ENCODE data around the gene RPP40.
"Not testable (repeated sequence)": the region's sequence is repeated elsewhere in the genome, so short reads cannot be mapped to it uniquely, and the experiment has no call there.

Gene RPP40

GRCh38 chr6:5020142-5020541 lies 16.3 kb upstream of the RPP40 start:
- DNase-seq (ENCODE audit: low read depth, low spot score), result no peak

GRCh38 chr6:5014072-5014561 lies 10.3 kb upstream of the RPP40 start:
- no peak for DNase-seq (ENCODE audit: low read depth, low spot score)

GRCh38 chr6:5012519-5012918 lies 8.7 kb upstream of the RPP40 start:
- no peak for DNase-seq (ENCODE audit: low read depth, low spot score)

- no peak for DNase-seq (ENCODE audit: low read depth, low spot score)
Measured at GRCh38 chr6:5011346-5011745, 7.5 kb upstream of the RPP40 start.

GRCh38 chr6:5007531-5007930 lies 3.7 kb upstream of the RPP40 start:
- no peak for DNase-seq (ENCODE audit: low read depth, low spot score)

- DNase-seq (ENCODE audit: low read depth, low spot score), result no peak
Measured at GRCh38 chr6:5006222-5006621, 2.4 kb upstream of the RPP40 start.

GRCh38 chr6:5005038-5005433 lies 1.2 kb upstream of the RPP40 start:
- not testable (repeated sequence) for DNase-seq (ENCODE audit: low read depth, low spot score)

GRCh38 chr6:5004373-5005037 lies 668 bp upstream of the RPP40 start:
- no peak for DNase-seq (ENCODE audit: low read depth, low spot score)

GRCh38 chr6:4999586-4999985 lies 4.3 kb downstream of the RPP40 start:
- DNase-seq (ENCODE audit: low read depth, low spot score), result no peak

GRCh38 chr6:4997862-4998261 lies 6.0 kb downstream of the RPP40 start:
- no peak for DNase-seq (ENCODE audit: low read depth, low spot score)

- no peak for DNase-seq (ENCODE audit: low read depth, low spot score)
Measured at GRCh38 chr6:4994741-4995140, 9.1 kb downstream of the RPP40 start.

- DNase-seq (ENCODE audit: low read depth, low spot score), result no peak
Measured at GRCh38 chr6:4987432-4987831, 16.4 kb downstream of the RPP40 start.

- DNase-seq (ENCODE audit: low read depth, low spot score), result no peak
Measured at GRCh38 chr6:4986999-4987398, 16.8 kb downstream of the RPP40 start.

GRCh38 chr6:4983322-4983721 lies 20.5 kb downstream of the RPP40 start:
- DNase-seq (ENCODE audit: low read depth, low spot score), result no peak

- no peak for DNase-seq (ENCODE audit: low read depth, low spot score)
Measured at GRCh38 chr6:4981761-4982160, 22.1 kb downstream of the RPP40 start.

GRCh38 chr6:4979426-4979825 lies 24.4 kb downstream of the RPP40 start:
- no peak for DNase-seq (ENCODE audit: low read depth, low spot score)

GRCh38 chr6:4977468-4977867 lies 26.4 kb downstream of the RPP40 start:
- DNase-seq (ENCODE audit: low read depth, low spot score), result no peak

- DNase-seq (ENCODE audit: low read depth, low spot score), result no peak
Measured at GRCh38 chr6:4975506-4975905, 28.3 kb downstream of the RPP40 start.

GRCh38 chr6:4974962-4975361 lies 28.9 kb downstream of the RPP40 start:
- DNase-seq (ENCODE audit: low read depth, low spot score), result no peak

- DNase-seq (ENCODE audit: low read depth, low spot score), result peak; percentile 70
Measured at GRCh38 chr6:4973982-4974745, 29.7 kb downstream of the RPP40 start.

- no peak for DNase-seq (ENCODE audit: low read depth, low spot score)
Measured at GRCh38 chr6:4973415-4973814, 30.4 kb downstream of the RPP40 start.

GRCh38 chr6:4972438-4972837 lies 31.4 kb downstream of the RPP40 start:
- no peak for DNase-seq (ENCODE audit: low read depth, low spot score)

GRCh38 chr6:4971851-4972250 lies 32.0 kb downstream of the RPP40 start:
- DNase-seq (ENCODE audit: low read depth, low spot score), result no peak
